Measurements from ENCODE around the gene SP6. TPM values are rescaled to one million over a fixed set of nuclear protein-coding genes. Genes with fewer than 3 reads are reported as not detected.
A peak's percentile ranks its signal among the peaks of the same experiment; 100 is the strongest.

SP6 gene
- total RNA-seq, 1 experiment from 2014 or later = 10.8 TPM

- ChIA-PET RAD21 (ENCODE audit: low non-redundant PET in 1 of 2, low total read pairs in 2 of 2, uncharacterized antibody in 2 of 2, unreplicated experiment in 2 of 2) (no interaction called here), CTCF (interaction anchor here (1.6 kb wide), 1 partner anchor 35 kb away, joined by 7 read pairs; no protein-coding TSS in a partner anchor), POLR2A (no interaction called here)
- TF ChIP-seq POLR2A (IDR thresholded peaks at IDR 0.05; ENCODE audit: borderline replicate concordance, extremely low read depth, insufficient read depth, insufficient read length) = no peak
- no peak for TF ChIP-seq RAD21 (IDR thresholded peaks at IDR 0.05; ENCODE audit: low read depth)
- TF ChIP-seq CBX3 (IDR thresholded peaks at IDR 0.05; ENCODE audit: low read depth) = no peak
- TF ChIP-seq MAX (IDR thresholded peaks at IDR 0.05) = no peak
- no peak for TF ChIP-seq SIN3A (IDR thresholded peaks at IDR 0.05; ENCODE audit: low read depth)
- TF ChIP-seq CTCF (IDR thresholded peaks at IDR 0.05 in 2 of 3, conservative IDR thresholded peaks at IDR 0.05 in 1 of 3; ENCODE audit: borderline replicate concordance in 1 of 3, insufficient read depth in 1 of 3, low read depth in 2 of 3, low read length in 2 of 3) = no peak
- Histone ChIP-seq H3K27me3 (ENCODE audit: insufficient read depth, low read length) (no peaks in the 10 kb centered on the region), H3K9me2 (ENCODE audit: insufficient read depth) (no peaks in the 10 kb centered on the region), H3K9ac (ENCODE audit: low read length) (peak overlapping the region; percentile 8; the same call in 1 of the 2 replicates), H3K79me2 (ENCODE audit: insufficient read depth, low read length) (no peaks in the 10 kb centered on the region), H2AFZ (ENCODE audit: low read depth, low read length, poor library complexity, severe bottlenecking) (peak overlapping the region; percentile 32), H3K27ac (ENCODE audit: low read depth, low read length) (no peak overlapping the region), H3K9me3 (ENCODE audit: control insufficient read depth in 1 of 2, insufficient read depth in 1 of 2, low read depth in 1 of 2, low read length in 2 of 2) (no peaks in the 10 kb centered on the region), H3K4me3 (replicated peaks in 1 of 2; ENCODE audit: low read depth in 1 of 2, low read length in 2 of 2) (peak overlapping the region in 1 of 2 experiments; percentile 23; a peak in 1 of 4 replicates), H4K20me1 (ENCODE audit: insufficient read depth) (no peaks in the 10 kb centered on the region), H3K4me1 (ENCODE audit: control insufficient read depth in 1 of 2, insufficient read depth in 2 of 2, low read length in 2 of 2) (peaks cover 2 to 34% of the 10 kb centered on the region in 2 experiments), H3K4me2 (ENCODE audit: low read length) (peak overlapping the region; percentile 65), H3K36me3 (ENCODE audit: control insufficient read depth in 1 of 2, insufficient read depth in 2 of 2, low read length in 2 of 2) (no peaks in the 10 kb centered on the region)
- intact Hi-C loops (cut with micrococcal nuclease) = no loop called here
- no TSS peak for BruUV-seq (replicated peaks)
- DNase-seq (ENCODE audit: low read depth, low spot score) = no peak
- peak; percentile 64 for ATAC-seq
Observed at GRCh38 chr17:47878203-47879027, 27.5 kb upstream of the SP6 start.

Measured in HCT116 (cell line).